ENCODE data around the gene GNB5.

GNB5 gene

DNA sequence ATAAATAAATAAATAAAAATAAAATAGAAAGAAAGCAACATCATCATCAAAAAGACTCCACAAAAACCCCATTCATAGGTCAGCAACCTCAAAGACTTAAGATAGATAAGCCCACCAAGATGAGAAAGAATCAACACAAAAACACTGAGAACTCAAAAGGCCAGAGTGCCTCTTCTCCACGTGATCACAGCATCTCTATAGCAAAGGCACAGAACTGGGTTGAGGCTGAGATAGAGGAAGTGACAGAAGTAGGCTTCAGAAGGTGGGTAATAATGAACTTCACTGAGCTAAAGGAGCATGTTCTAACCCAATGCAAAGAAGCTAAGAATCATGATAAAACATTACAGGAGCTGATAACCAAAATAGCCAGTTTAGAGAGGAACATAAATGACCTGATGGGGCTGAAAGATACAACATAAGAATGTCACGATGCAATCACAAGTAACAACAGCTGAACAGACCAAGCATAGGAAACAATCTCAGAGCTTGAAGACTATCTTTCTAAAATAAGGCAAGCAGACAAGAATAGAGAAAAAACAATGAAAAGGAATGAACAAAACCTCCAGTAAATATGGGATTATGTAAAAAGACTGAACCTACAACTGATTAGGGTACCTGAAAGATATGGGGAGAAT, 26.4 kb downstream of the GNB5 start:
- DNase-seq: no peak

- peak; percentile 8 for DNase-seq
Observed at GRCh38 chr15:52163321-52164190, 27.6 kb downstream of the GNB5 start.

- no peak for DNase-seq
Observed at GRCh38 chr15:52162876-52163275, 28.3 kb downstream of the GNB5 start.

DNA sequence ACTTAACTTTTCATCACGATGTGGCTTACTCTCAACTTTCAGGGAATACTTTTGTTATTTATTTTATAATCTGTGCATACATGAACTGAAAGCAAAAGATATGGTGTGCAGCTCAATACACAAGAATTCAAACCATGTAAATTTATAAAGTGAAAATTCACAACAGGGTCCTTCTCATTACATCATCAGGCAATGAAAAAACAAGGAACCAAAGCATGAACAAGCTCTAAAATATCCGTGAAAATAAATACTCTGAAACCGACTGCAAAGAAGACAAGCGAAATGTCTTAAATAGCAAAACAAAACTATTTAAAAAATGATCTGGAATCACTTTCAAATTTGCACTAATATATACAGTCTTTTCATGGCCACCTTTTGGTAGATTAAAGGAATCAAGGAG, 28.9 kb downstream of the GNB5 start:
- DNase-seq: no peak

- DNase-seq: no peak
Observed at GRCh38 chr15:52161406-52161966, 29.7 kb downstream of the GNB5 start.

DNA sequence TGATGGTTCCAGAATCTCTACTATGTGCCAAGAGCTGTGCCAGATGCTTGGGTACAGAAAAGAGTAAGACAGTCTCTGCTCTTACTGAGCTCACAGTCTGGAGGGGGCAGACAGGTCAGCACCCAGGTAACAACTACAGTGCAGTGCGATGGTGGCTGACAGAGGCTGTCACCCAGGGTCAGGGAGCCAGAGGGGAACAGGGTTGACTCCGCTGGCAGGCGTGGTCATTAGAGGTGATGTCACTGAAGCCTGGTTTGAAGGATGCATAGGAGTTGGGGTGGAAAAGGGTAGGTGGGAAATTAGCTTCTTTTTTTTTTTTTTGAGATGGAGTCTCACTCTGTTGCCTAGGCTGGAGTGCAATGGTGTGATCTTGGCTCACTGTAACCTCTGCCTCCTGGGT, 31.5 kb downstream of the GNB5 start:
- DNase-seq: no peak

DNA sequence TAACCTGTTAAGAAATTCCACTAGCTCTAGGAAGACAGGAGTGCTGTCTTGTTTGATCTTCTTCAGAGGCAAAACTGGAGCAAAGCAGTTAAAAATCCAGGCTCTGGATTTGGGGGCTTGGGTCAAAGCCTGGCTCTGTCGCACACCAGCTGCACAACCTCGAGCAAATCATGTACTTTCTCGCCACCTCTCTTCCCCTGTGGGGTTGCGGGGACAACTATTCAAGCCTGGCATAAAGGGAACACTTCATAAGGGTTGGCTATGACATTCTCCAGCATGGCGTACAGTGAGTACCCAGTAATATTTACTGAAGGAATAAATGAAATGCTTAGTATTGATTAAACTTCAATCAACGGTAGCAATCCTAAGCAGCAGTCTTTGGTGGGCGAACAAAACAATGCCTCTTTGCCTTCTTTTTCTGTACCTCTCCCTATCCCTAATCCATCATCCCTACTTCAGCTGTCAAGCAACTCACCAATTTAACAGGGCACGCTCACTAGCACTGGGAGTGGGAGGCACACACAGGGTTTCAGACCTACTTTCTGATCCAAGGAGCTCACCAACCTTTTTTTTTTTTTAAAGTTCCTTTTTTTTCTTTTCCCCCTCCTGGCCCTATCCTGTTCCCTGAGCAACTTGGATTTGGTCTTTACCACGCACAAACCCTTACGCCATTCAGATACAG, 33.0 kb downstream of the GNB5 start:
- no peak for DNase-seq

DNA sequence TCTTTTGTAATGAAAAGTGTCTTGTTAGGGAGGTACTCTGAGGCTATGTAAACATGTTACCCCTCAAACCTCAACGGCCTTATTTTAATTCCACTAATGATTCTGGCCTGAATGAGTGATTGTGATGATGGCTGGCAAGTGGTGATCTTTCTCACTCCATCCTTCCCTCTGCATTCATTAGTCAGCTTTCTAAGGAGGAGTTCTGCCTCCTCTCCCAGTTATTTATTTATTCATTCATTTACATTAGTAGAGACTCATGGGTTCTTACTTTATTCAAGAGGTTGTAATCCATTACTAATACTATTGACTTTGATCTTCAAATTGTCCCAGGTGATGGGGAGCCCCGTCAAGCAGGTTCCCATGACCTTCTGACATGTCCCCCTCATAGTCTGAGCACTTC, 35.3 kb downstream of the GNB5 start:
- no peak for DNase-seq

DNA sequence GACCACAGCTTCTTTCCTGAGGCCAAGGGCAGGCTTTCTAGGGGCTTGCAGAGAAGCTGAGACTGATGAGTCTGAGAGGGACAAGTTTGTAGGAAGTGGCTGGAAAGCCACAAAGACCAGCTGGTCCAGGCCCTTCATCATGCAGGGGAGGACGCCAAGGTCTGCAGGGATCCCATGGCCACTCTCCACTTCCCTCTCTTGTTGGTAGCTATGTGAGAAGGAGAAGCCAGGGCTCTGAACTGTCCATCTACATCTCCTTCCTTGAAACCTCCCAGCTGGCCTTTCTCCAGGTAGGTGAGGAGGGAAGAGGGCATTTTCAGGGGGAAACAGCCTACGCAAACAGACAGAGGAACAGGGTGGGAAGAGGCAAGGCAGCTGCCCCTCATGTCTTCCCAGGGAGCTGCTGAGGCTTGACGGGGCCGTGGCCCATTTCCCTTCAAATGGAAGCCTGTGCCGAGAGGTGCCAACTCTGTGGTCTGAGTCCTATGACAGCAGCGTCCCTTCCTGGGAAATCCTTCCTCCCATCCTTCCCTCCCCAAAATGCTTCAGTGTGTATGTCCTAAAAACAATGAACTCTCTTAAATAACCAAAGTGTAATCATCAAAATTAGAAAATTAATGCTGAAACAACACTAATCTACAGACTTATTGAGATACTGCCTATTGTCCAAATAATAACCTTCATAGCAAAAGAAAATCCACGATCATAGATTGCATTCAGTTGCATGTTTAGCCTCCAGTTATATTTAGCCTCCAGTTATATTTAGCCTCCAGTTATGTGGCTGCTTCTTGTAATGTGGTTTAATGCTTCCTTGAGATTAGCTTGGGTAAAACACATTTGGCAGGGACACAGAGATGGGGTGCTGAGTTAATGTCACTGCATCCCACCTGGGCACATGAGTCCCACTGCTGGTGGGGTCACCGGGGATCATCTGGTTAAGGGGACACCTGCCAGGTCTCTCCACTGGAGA, 36.0 kb downstream of the GNB5 start:
- no peak for DNase-seq

DNA sequence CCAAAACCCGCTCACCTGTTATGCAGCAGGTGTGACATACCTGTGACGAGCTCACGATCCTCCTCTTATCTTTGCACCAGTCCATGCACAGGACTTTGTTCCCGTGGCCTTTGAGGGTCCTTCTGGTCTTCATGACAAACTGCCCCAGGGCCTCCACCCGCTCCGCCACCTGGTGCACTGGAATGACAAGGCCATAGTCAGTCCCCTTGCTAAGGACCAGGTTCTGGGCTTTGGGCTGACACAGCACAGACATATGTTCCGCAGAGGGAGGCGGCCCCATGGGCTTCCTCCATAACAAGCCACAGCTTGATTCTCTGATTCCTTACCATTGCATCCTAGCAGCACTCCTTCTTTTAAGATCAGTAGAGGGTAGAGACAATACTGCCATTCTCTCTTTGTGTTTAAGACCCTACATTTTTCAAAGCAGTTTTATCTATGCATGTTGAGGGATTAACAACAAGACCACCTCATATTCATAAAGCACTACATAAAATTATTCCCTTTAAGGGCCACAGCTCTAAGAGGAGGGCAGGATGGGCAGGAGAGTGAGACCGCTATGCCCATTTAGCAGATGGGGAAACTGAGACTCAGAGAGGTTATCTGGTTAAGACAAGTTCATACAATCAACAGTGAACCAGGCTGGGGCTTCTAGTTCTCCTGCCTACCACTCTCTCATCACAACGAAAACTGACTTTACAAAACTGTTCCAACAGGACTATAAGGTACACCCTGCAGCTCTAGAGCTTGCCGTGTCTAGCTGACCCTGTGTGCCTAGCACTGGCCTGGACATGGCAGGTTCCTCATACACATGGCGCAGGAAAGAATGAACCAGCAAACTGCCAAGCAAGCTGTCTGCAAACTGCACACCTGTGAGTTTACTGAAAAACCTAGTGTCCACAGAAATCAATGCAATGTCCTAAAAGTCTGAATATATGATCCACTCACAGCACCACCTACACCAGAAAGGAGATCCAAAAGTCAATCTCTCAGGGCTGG, 37.0 kb downstream of the GNB5 start:
- DNase-seq: no peak

DNA sequence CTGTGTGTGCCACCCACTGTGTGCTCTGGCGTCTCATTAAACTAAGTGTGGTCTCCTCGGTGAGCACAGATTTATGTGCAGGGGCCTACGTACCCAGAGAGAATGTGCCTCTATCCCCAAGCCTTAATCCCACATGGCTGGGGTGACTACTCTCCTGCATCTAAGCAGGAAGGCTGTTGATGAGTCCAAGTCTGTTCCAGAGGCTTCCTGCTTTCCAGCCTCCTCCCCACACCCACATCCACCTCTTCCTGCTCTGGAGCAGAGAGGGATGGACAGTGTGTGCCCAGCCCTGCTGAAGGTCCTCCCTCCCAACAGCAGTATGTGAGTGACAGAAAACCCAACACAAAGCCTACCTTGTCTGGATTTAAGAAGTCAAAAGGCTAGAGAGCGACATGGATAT, 39.8 kb downstream of the GNB5 start:
- no peak for DNase-seq

- no peak for DNase-seq
Observed at GRCh38 chr15:52150871-52151270, 40.3 kb downstream of the GNB5 start.

DNA sequence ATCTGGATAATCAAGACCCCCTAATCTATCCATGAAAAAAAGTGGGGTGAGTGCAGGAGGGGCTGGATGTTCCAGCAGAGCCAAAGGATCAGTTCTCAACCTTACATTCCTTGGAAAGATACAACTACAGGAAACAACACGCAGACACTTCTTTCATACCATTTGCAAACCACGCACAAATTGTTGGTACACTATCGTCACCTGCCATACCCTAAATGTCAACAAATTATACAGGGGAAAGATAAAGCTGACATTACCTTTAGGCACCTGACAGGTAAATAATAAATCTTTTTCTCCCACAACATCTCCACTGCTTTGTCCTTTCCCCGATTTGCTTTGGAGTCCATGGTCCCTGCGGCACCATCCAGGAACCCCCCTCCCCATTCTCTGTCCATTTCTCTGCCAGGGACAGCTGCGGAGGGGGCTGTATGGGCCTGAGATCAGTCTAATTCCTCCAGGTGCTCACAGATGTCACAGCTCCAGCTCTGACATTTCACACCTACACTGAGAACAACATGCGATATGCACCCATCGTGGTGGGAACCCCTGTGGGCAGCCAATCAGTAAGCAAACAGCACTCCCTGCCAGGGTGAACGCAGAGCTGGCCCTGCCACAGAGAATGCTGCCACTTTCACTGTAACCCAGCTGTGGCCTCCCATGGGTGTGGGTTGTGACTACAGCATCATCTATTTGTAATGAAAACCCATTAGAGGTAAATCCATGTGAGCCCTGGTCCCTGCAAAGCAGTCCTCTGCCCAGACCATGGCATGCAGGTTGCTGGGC, 41.0 kb downstream of the GNB5 start:
- no peak for DNase-seq

GRCh38 chr15:52148403-52148802, 42.8 kb downstream of the GNB5 start:
- no peak for DNase-seq

DNA sequence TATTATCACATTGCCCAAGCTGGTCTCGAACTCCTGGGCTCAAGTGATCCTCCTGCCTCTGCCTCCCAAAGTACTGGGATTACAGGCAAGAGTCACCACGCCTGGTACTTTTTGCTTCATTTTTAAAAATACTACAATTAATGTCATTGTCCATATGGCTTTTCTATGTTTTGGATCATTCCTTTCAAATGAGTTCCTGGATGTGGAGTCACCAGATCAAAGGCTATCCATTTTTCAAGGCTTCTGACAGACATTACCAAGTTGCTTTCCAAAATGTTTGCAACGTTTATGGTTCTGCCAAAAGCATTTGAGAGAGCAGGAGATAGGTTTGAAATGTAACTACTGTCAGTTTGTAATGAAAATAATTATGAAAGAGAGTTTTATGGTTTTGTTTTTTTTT, 44.4 kb downstream of the GNB5 start:
- DNase-seq: no peak

- no peak for DNase-seq
Observed at GRCh38 chr15:52146261-52146660, 44.9 kb downstream of the GNB5 start.

DNA sequence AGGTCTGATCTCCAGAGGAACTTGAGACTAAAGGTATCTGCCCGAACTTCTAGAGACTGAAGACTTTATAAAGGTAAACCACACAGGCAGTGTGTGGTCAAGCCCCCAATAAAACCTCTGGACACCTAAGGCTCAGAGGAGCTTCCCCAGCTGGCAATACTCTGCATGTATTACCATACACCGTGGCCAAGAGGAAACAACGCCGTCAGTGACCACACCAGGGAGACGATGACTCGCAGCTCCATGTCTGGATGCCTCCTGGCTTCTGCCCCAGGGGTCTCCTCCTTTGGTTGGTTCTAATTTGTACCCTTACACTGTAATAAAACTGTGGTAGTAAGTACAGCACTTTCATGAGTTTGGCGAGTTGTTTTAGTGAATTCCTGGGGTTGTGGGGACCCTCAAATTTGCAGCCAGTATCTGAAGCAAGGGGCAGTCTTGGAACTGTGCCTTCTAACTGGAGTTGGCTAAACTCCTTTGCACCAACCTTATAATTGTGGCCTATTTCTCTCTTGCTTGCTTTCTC, 46.5 kb downstream of the GNB5 start:
- no peak for DNase-seq

DNA sequence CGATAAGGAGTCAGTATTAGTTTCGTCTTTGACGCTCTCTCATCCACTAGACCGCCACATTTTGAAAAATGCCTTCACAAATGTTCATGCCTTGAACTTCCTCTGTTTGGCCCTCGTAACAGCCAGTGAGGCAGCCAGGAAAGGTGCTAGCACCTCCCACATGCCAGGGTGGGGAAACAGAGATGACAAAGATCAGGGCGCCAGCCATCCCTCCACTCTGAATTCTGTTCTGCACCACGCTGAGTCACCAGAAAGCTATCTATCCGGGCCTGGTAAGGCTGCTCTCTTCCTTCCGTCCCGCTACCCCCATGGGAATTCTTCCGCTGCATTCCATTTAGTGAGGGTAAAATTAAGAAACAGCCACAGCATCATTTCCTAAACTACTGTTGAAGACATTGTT, 47.3 kb downstream of the GNB5 start:
- DNase-seq: no peak

DNA sequence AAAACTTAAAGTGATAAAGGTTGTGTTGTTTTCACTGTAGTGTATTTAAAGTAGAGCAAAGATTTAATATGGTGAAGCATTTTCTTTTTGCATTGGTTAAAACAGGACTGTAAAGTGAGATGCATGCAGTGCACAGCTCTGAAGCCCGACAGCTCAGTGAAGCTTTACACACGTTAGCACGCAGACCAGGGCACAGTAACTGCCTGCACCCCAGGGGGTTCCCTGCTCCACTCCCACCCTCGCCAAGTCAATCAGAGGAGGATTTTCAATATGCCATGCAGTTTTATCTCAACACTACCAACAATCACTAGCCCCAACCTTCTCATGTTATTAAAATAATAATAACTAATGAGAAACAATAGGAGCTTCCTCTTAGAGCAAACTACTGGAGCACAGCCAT, 50.5 kb downstream of the GNB5 start:
- no peak for DNase-seq

Data from stimulated activated CD4-positive, alpha-beta T cell treated with anti-CD3 and anti-CD28 coated beads, Interleukin-4, amount 100 ng/mL, for 1 hour (primary cell).